ENCODE data around the gene ATG9A. TPM values are rescaled to one million over a fixed set of nuclear protein-coding genes. Genes with fewer than 3 reads are reported as not detected.

Gene ATG9A
- total RNA-seq, 6 experiments from 2014 or later: 28.3 to 39.6 (median 33.2) TPM

- Histone ChIP-seq H3K9me3 (no peaks in the 10 kb centered on the region), H3K4me1 (peaks cover 0 to 12% (median 4%) of the 10 kb centered on the region in 4 donors), H3K4me3 (no peak overlapping the region), H3K36me3 (peaks cover 0 to 55% (median 19%) of the 10 kb centered on the region in 4 donors), H3K27me3 (no peaks in the 10 kb centered on the region), H3K27ac (no peak overlapping the region)
- 58% methylated on average over 2 of the region's 8 CpGs for WGBS (ENCODE audit: insufficient coverage, low coverage, low lambda C conversion rate, missing lambda C conversion rate)
- intact Hi-C loops (cut with DNase I): no loop called here
- TF ChIP-seq CTCF (IDR thresholded peaks at IDR 0.05) (no peak), POLR2A (IDR thresholded peaks at IDR 0.05) (no peak)
- ATAC-seq: no peak
- DNase-seq: peak in 1 of 3 donors; percentile 25
These were observed 46.9 kb downstream of the ATG9A start for GRCh38 chr2:219182331-219183150.

GRCh38 chr2:219181531-219181930 lies 47.9 kb downstream of the ATG9A start:
- WGBS (ENCODE audit: insufficient coverage, low coverage, low lambda C conversion rate, missing lambda C conversion rate): 60% methylated on average over 1 of the region's 6 CpGs
- intact Hi-C loops (cut with DNase I): no loop called here

GRCh38 chr2:219180961-219181360 lies 48.5 kb downstream of the ATG9A start:
- intact Hi-C loops (cut with DNase I): no loop called here
- TF ChIP-seq POLR2A (IDR thresholded peaks at IDR 0.05) (no peak), CTCF (IDR thresholded peaks at IDR 0.05) (no peak)
- Histone ChIP-seq H3K4me1 (peaks cover 0 to 15% (median 4%) of the 10 kb centered on the region in 4 donors), H3K27me3 (no peaks in the 10 kb centered on the region), H3K9me3 (no peaks in the 10 kb centered on the region), H3K4me3 (no peak overlapping the region), H3K27ac (no peak overlapping the region), H3K36me3 (peaks cover 0 to 55% (median 19%) of the 10 kb centered on the region in 4 donors)
- WGBS (ENCODE audit: insufficient coverage, low coverage, low lambda C conversion rate, missing lambda C conversion rate): 90% methylated on average over 2 of the region's 5 CpGs
- no peak for DNase-seq
- ATAC-seq: no peak

More at GRCh38 chr2:219181531-219181930, 47.9 kb downstream of the ATG9A start:
- Histone ChIP-seq H3K27me3 (no peaks in the 10 kb centered on the region), H3K9me3 (no peaks in the 10 kb centered on the region), H3K4me3 (no peak overlapping the region), H3K27ac (no peak overlapping the region), H3K36me3 (peaks cover 0 to 55% (median 19%) of the 10 kb centered on the region in 4 donors), H3K4me1 (peaks cover 0 to 12% (median 4%) of the 10 kb centered on the region in 4 donors)
- ATAC-seq: no peak
- DNase-seq: no peak
- TF ChIP-seq CTCF (IDR thresholded peaks at IDR 0.05) (no peak), POLR2A (IDR thresholded peaks at IDR 0.05) (no peak)

GRCh38 chr2:219179601-219180465 lies 49.6 kb downstream of the ATG9A start:
- intact Hi-C loops (cut with DNase I): loop anchor here in 1 of 2 donors (5.0 kb wide), 1 partner anchor 37 kb away; the partner anchor contains the start of gene ABCB6
- WGBS (ENCODE audit: insufficient coverage, low coverage, low lambda C conversion rate, missing lambda C conversion rate): 91% methylated on average over 9 of the region's 9 CpGs
- ATAC-seq (no peak), DNase-seq (no peak)
- peaks cover 0 to 59% (median 19%) of the 10 kb centered on the region in 4 donors for H3K36me3 ChIP-seq
- H3K27ac ChIP-seq: no peak overlapping the region
- H3K9me3 ChIP-seq: no peaks in the 10 kb centered on the region
- H3K27me3 ChIP-seq: no peaks in the 10 kb centered on the region
- no peak for TF ChIP-seq CTCF (IDR thresholded peaks at IDR 0.05)
- no peak for TF ChIP-seq POLR2A (IDR thresholded peaks at IDR 0.05)
- peaks cover 0 to 24% (median 4%) of the 10 kb centered on the region in 4 donors for H3K4me1 ChIP-seq
- no peak overlapping the region for H3K4me3 ChIP-seq
